Nephron (organoid): Measurements from ENCODE around the gene MAGI1.

Experiments used
- H3K27ac Mint-ChIP-seq, 3 experiments: 2 replicates each; pipeline ENCODE4 v1.8.0; 2020; ENCODE audit warnings: mixed read lengths in 3 of 3, mild to moderate bottlenecking in 2 of 3, moderate library complexity in 1 of 3
- H3K27me3 Mint-ChIP-seq: 2 replicates; pipeline ENCODE4 v1.8.0; 2021; ENCODE audit warnings: low read depth, mild to moderate bottlenecking, moderate library complexity, mixed read lengths
- H3K36me3 Mint-ChIP-seq: 2 replicates; pipeline ENCODE4 v1.8.0; 2020; ENCODE audit warnings: low read depth, mixed read lengths
- H3K4me1 Mint-ChIP-seq: 2 replicates; pipeline ENCODE4 v1.8.0; 2020; ENCODE audit warnings: mixed read lengths
- H3K4me3 Mint-ChIP-seq, 3 experiments: 2 replicates each; pipeline ENCODE4 v1.8.0; 2020; ENCODE audit warnings: mild to moderate bottlenecking in 3 of 3, mixed read lengths in 3 of 3, moderate library complexity in 2 of 3
- H3K9me3 Mint-ChIP-seq: 2 replicates; pipeline ENCODE4 v1.8.0; 2020; ENCODE audit warnings: mixed read lengths
- CTCF ChIP-seq, 3 experiments: fragments of 200-600 bp; sonication (generic); IDR thresholded peaks; one replicate each; pipeline ENCODE4 v1.5.0; 2021; ENCODE audit warnings: antibody characterized with exemption in 3 of 3; ENCODE audit not compliant: unreplicated experiment in 3 of 3

The MAGI1 gene

GRCh38 chr3:65490114-65490513 lies 548.6 kb downstream of the MAGI1 start:
- H3K36me3 Mint-ChIP-seq: peaks cover 17% of the 10 kb centered on the region
- H3K27ac Mint-ChIP-seq: no peak overlapping the region
- H3K9me3 Mint-ChIP-seq: peaks cover 2% of the 10 kb centered on the region
- no peak overlapping the region for H3K4me3 Mint-ChIP-seq
- H3K4me1 Mint-ChIP-seq: peaks cover 20% of the 10 kb centered on the region
- no peak for TF ChIP-seq CTCF (IDR thresholded peaks at IDR 0.05; ENCODE audit: unreplicated experiment in 3 of 3)
- peaks cover 4% of the 10 kb centered on the region for H3K27me3 Mint-ChIP-seq

GRCh38 chr3:65489253-65489652 lies 549.5 kb downstream of the MAGI1 start:
- peaks cover 4% of the 10 kb centered on the region for H3K27me3 Mint-ChIP-seq
- H3K9me3 Mint-ChIP-seq: peaks cover 2% of the 10 kb centered on the region
- peaks cover 17% of the 10 kb centered on the region for H3K36me3 Mint-ChIP-seq
- H3K4me1 Mint-ChIP-seq: peaks cover 29% of the 10 kb centered on the region
- no peak overlapping the region for H3K27ac Mint-ChIP-seq
- TF ChIP-seq CTCF (IDR thresholded peaks at IDR 0.05; ENCODE audit: unreplicated experiment in 3 of 3): no peak
- H3K4me3 Mint-ChIP-seq: no peak overlapping the region

GRCh38 chr3:65485826-65486469 lies 552.8 kb downstream of the MAGI1 start:
- Mint-ChIP-seq H3K27me3 (peaks cover 4% of the 10 kb centered on the region), H3K9me3 (no peaks in the 10 kb centered on the region), H3K36me3 (no peaks in the 10 kb centered on the region), H3K4me3 (no peak overlapping the region), H3K27ac (no peak overlapping the region), H3K4me1 (peaks cover 48% of the 10 kb centered on the region)
- no peak for TF ChIP-seq CTCF (IDR thresholded peaks at IDR 0.05; ENCODE audit: unreplicated experiment in 3 of 3)

- no peaks in the 10 kb centered on the region for H3K36me3 Mint-ChIP-seq
- TF ChIP-seq CTCF (IDR thresholded peaks at IDR 0.05; ENCODE audit: unreplicated experiment in 3 of 3): no peak
- peaks cover 48% of the 10 kb centered on the region for H3K4me1 Mint-ChIP-seq
- H3K27ac Mint-ChIP-seq: peak overlapping the region in 1 of 3 experiments; percentile 21
- peaks cover 4% of the 10 kb centered on the region for H3K27me3 Mint-ChIP-seq
- H3K4me3 Mint-ChIP-seq: no peak overlapping the region
- no peaks in the 10 kb centered on the region for H3K9me3 Mint-ChIP-seq
These were observed 553.8 kb downstream of the MAGI1 start for GRCh38 chr3:65484964-65485363.

GRCh38 chr3:65483480-65483879 lies 555.2 kb downstream of the MAGI1 start:
- Mint-ChIP-seq H3K36me3 (no peaks in the 10 kb centered on the region), H3K27me3 (peaks cover 4% of the 10 kb centered on the region), H3K4me1 (peaks cover 48% of the 10 kb centered on the region), H3K4me3 (no peak overlapping the region), H3K9me3 (no peaks in the 10 kb centered on the region), H3K27ac (peak overlapping the region; percentile 43 to 64 (median 46))
- TF ChIP-seq CTCF (IDR thresholded peaks at IDR 0.05; ENCODE audit: unreplicated experiment in 3 of 3): no peak

GRCh38 chr3:65483011-65483410 lies 555.7 kb downstream of the MAGI1 start:
- Mint-ChIP-seq H3K27me3 (peaks cover 4% of the 10 kb centered on the region), H3K36me3 (no peaks in the 10 kb centered on the region), H3K9me3 (no peaks in the 10 kb centered on the region), H3K4me1 (peaks cover 48% of the 10 kb centered on the region), H3K27ac (peak overlapping the region; percentile 43 to 64 (median 46)), H3K4me3 (no peak overlapping the region)
- TF ChIP-seq CTCF (IDR thresholded peaks at IDR 0.05; ENCODE audit: unreplicated experiment in 3 of 3): no peak
